HCT116 (cell line): ENCODE measurements around the gene RBM33. TPM values are rescaled to one million over a fixed set of nuclear protein-coding genes. Genes with fewer than 3 reads are reported as not detected.

Experiments
- ATAC-seq: fragments of 200-7000 bp; cut with Tn5 transposase; 2 replicates; pipeline ENCODE4 v1.9.1; 2020; ENCODE audit warnings: mild to moderate bottlenecking, moderate library complexity
- BruUV-seq: library from RNA; stranded (reverse); fragments of 400-500 nt; replicated peaks from 2 replicates; lab custom pipeline; 2021; lab: Mats Ljungman, UMichigan
- CTCF ChIA-PET: fragments of 300-600 bp; sonication (Branson Sonifier 250); formaldehyde crosslinking; loops from one replicate; lab custom pipeline; 2021; ENCODE audit warnings: antibody characterized with exemption; lab: Charles Lee
- POLR2A ChIA-PET: fragments of 300-600, 350-600 bp; sonication (Branson Sonifier 250); formaldehyde crosslinking; loops from one replicate; lab custom pipeline; 2021; ENCODE audit warnings: antibody characterized with exemption; lab: Charles Lee
- RAD21 ChIA-PET, 2 experiments: fragments of 300-600 bp; sonication (Branson Sonifier 250); formaldehyde crosslinking; loops; one replicate each; lab custom pipeline; 2023; ENCODE audit warnings: low total read pairs in 2 of 2; ENCODE audit not compliant: uncharacterized antibody in 2 of 2, unreplicated experiment in 2 of 2, low non-redundant PET in 1 of 2; lab: Charles Lee
- DNase-seq: peaks from one replicate; pipeline ENCODE4 v3.0.0-alpha.2; 2010; ENCODE audit warnings: low read depth, low spot score
- H2AFZ ChIP-seq: fragments of 200-600 bp; shearing (Covaris generic), sonication (generic); 2 replicates; pipeline ENCODE4 v1.6.1; 2017; ENCODE audit warnings: low read depth, mixed run types, mixed read lengths, antibody characterized with exemption, low read length; ENCODE audit not compliant: poor library complexity, severe bottlenecking
- H3K27ac ChIP-seq: 2 replicates; pipeline ENCODE4 v1.5.1; 2012; ENCODE audit warnings: low read depth, low read length
- H3K27me3 ChIP-seq: fragments of 200-600 bp; sonication (generic); 2 replicates; pipeline ENCODE4 v1.6.1; 2016; ENCODE audit warnings: mixed run types, low read length, mixed read lengths; ENCODE audit not compliant: insufficient read depth
- H3K36me3 ChIP-seq, 2 experiments: fragments of 200-500 bp in 1 of 2; fragments of 200-600 bp in 1 of 2; sonication (Bioruptor generic) in 1 of 2; sonication (generic) in 1 of 2; 2 replicates each; pipeline versions ENCODE4 v1.5.1 to v1.6.1; 2014 to 2016; ENCODE audit warnings: low read length in 2 of 2, inconsistent platforms in 1 of 2, mixed read lengths in 1 of 2, mixed run types in 1 of 2; ENCODE audit not compliant: insufficient read depth in 2 of 2, control insufficient read depth in 1 of 2
- H3K4me1 ChIP-seq, 2 experiments: fragments of 200-600 bp in 1 of 2; sonication (generic) in 1 of 2; 2 replicates each; pipeline versions ENCODE4 v1.5.1 to v1.6.1; 2012 to 2017; ENCODE audit warnings: low read length in 2 of 2, inconsistent platforms in 1 of 2, mild to moderate bottlenecking in 1 of 2, mixed read lengths in 1 of 2, mixed run types in 1 of 2, moderate library complexity in 1 of 2; ENCODE audit not compliant: insufficient read depth in 2 of 2, control insufficient read depth in 1 of 2
- H3K4me2 ChIP-seq: fragments of 200-600 bp; sonication (generic); 2 replicates; pipeline ENCODE4 v1.6.1; 2017; ENCODE audit warnings: mixed run types, low read length, mixed read lengths
- H3K4me3 ChIP-seq, 2 experiments: fragments of 200-600 bp in 1 of 2; sonication (generic) in 1 of 2; replicated peaks in 1 of 2; 2 replicates each; pipeline ENCODE4 v1.5.1; 2011 to 2016; ENCODE audit warnings: low read length in 2 of 2, control low read depth in 1 of 2, low read depth in 1 of 2, mild to moderate bottlenecking in 1 of 2, mixed read lengths in 1 of 2, mixed run types in 1 of 2
- H3K79me2 ChIP-seq: fragments of 200-600 bp; sonication (generic); 2 replicates; pipeline ENCODE4 v1.6.1; 2017; ENCODE audit warnings: mild to moderate bottlenecking, mixed run types, low read length, moderate library complexity, mixed read lengths; ENCODE audit not compliant: insufficient read depth
- H3K9ac ChIP-seq: fragments of 200-600 bp; sonication (generic); 2 replicates; pipeline ENCODE4 v1.6.1; 2016; ENCODE audit warnings: low read length, mixed read lengths
- H3K9me2 ChIP-seq: fragments of 200-600 bp; sonication (generic), shearing (Covaris generic); 2 replicates; pipeline ENCODE4 v1.6.1; 2017; ENCODE audit warnings: mixed run types, mild to moderate bottlenecking, moderate library complexity; ENCODE audit not compliant: insufficient read depth
- H3K9me3 ChIP-seq, 2 experiments: fragments of 200-500 bp in 1 of 2; fragments of 200-600 bp in 1 of 2; sonication (Bioruptor generic) in 1 of 2; sonication (generic) in 1 of 2; 2 replicates each; pipeline ENCODE4 v1.6.1; 2014 to 2017; ENCODE audit warnings: low read length in 2 of 2, mixed read lengths in 2 of 2, inconsistent platforms in 1 of 2, low read depth in 1 of 2, mild to moderate bottlenecking in 1 of 2, mixed run types in 1 of 2, moderate library complexity in 1 of 2; ENCODE audit not compliant: control insufficient read depth in 1 of 2, insufficient read depth in 1 of 2
- H4K20me1 ChIP-seq: fragments of 200-600 bp; sonication (generic), shearing (Covaris generic); 2 replicates; pipeline ENCODE4 v1.6.1; 2017; ENCODE audit warnings: mixed run types, mild to moderate bottlenecking, moderate library complexity; ENCODE audit not compliant: insufficient read depth
- ATF3 ChIP-seq: IDR thresholded peaks from 2 replicates; pipeline ENCODE4 v1.6.1; 2012
- CEBPB ChIP-seq: IDR thresholded peaks from 2 replicates; pipeline ENCODE4 v1.6.1; 2012; ENCODE audit warnings: low read depth
- ELF1 ChIP-seq: IDR thresholded peaks from 2 replicates; pipeline ENCODE4 v1.6.1; 2012; ENCODE audit warnings: low read depth, borderline replicate concordance
- EZH2 ChIP-seq: fragments of 200-600 bp; sonication (generic); IDR thresholded peaks from 2 replicates; pipeline ENCODE4 v1.6.1; 2017; ENCODE audit warnings: antibody characterized with exemption, mixed run types
- EZH2phosphoT487 ChIP-seq: fragments of 200-600 bp; IDR thresholded peaks from 2 replicates; pipeline ENCODE4 v1.6.1; 2018; ENCODE audit warnings: antibody characterized with exemption, borderline replicate concordance
- FOSL1 ChIP-seq: IDR thresholded peaks from 2 replicates; pipeline ENCODE4 v1.6.1; 2012; ENCODE audit warnings: low read depth
- JUND ChIP-seq: IDR thresholded peaks from 2 replicates; pipeline ENCODE4 v1.6.1; 2012
- POLR2A ChIP-seq: IDR thresholded peaks from 2 replicates; pipeline ENCODE4 v1.7.0; 2011; ENCODE audit warnings: borderline replicate concordance; ENCODE audit not compliant: insufficient read depth, insufficient read length; ENCODE audit errors: extremely low read depth
- POLR2AphosphoS5 ChIP-seq: IDR thresholded peaks from 2 replicates; pipeline ENCODE4 v1.6.1; 2011; ENCODE audit warnings: mild to moderate bottlenecking, low read depth, low read length, moderate library complexity
- RAD21 ChIP-seq: IDR thresholded peaks from 2 replicates; pipeline ENCODE4 v1.6.1; 2012; ENCODE audit warnings: low read depth, mild to moderate bottlenecking
- REST ChIP-seq: IDR thresholded peaks from 2 replicates; pipeline ENCODE4 v1.6.1; 2012; ENCODE audit warnings: low read depth
- SP1 ChIP-seq: IDR thresholded peaks from 2 replicates; pipeline ENCODE4 v1.6.1; 2012; ENCODE audit warnings: low read depth
- SRF ChIP-seq: IDR thresholded peaks from 2 replicates; pipeline ENCODE4 v1.6.1; 2012; ENCODE audit warnings: low read depth
- YY1 ChIP-seq: IDR thresholded peaks from 2 replicates; pipeline ENCODE4 v1.6.1; 2011; ENCODE audit warnings: low read length, low read depth, moderate library complexity, mild to moderate bottlenecking; ENCODE audit not compliant: insufficient replicate concordance; ENCODE audit errors: extremely low read depth
- ZBTB33 ChIP-seq: IDR thresholded peaks from 2 replicates; pipeline ENCODE4 v1.6.1; 2011; ENCODE audit warnings: mild to moderate bottlenecking, low read length, moderate library complexity; ENCODE audit not compliant: insufficient replicate concordance; ENCODE audit errors: extremely low read depth
- ZNF274 ChIP-seq: fragments of 200-500 bp; sonication (Bioruptor generic); IDR thresholded peaks from 2 replicates; pipeline ENCODE4 v1.6.1; 2014; ENCODE audit warnings: mild to moderate bottlenecking, low read depth, low read length, inconsistent platforms
- intact Hi-C: fragments of 100-400 bp; cut with micrococcal nuclease; formaldehyde crosslinking; loops from 2 replicates; pipeline ENCODE4 v1.10.0; 2022
- total RNA-seq: library from RNA; stranded (reverse); gene quantifications from one replicate; pipeline ENCODE4 v1.2.1, GENCODE V29; 2021; ENCODE audit not compliant: unreplicated experiment

RBM33 gene
- total RNA-seq, 1 experiment from 2014 or later, result 64.3 TPM

- CTCF ChIA-PET, result no interaction called here
Measured at GRCh38 chr7:155684543-155684942, 40.1 kb downstream of the RBM33 start.

More at GRCh38 chr7:155684543-155684942, 40.1 kb downstream of the RBM33 start:
- ATAC-seq (no peak), DNase-seq (no peak)
- TF ChIP-seq ZNF274 (no peak), ZBTB33 (no peak), ATF3 (no peak), EZH2 (no peak), ELF1 (no peak), EZH2phosphoT487 (no peak), YY1 (no peak), POLR2AphosphoS5 (no peak), CEBPB (no peak), REST (no peak), SP1 (no peak), JUND (no peak), SRF (no peak), RAD21 (no peak), FOSL1 (no peak), POLR2A (no peak)
- POLR2A ChIA-PET, result no interaction called here
- intact Hi-C loops, result no loop called here
- Histone ChIP-seq H3K27ac (no peak overlapping the region), H2AFZ (no peak overlapping the region), H3K9me2 (no peaks in the 10 kb centered on the region), H3K36me3 (peaks cover 7 to 17% of the 10 kb centered on the region in 2 experiments), H3K4me2 (no peak overlapping the region), H3K4me1 (no peaks in the 10 kb centered on the region), H3K9ac (no peak overlapping the region), H3K27me3 (no peaks in the 10 kb centered on the region), H4K20me1 (no peaks in the 10 kb centered on the region), H3K79me2 (peaks cover 71% of the 10 kb centered on the region), H3K4me3 (no peak overlapping the region), H3K9me3 (no peaks in the 10 kb centered on the region)
- no TSS peak for BruUV-seq
- RAD21 ChIA-PET, result no interaction called here
